GM23338 (cell line): ENCODE measurements around the gene STON1. TPM values are rescaled to one million over a fixed set of nuclear protein-coding genes. Genes with fewer than 3 reads are reported as not detected.

Experiments used
- ATAC-seq: fragments of 200-7000 bp; cut with Tn5 transposase; 3 replicates; pipeline ENCODE4 v1.9.1; 2020
- DNase-seq: peaks from one replicate; pipeline ENCODE4 v3.0.0-alpha.2; 2015; ENCODE audit warnings: low spot score
- H2AFZ ChIP-seq: fragments of 200-600 bp; sonication (generic); 2 replicates; pipeline ENCODE4 v1.8.0; 2016; ENCODE audit warnings: antibody characterized with exemption, mild to moderate bottlenecking, moderate library complexity
- H3F3A ChIP-seq: fragments of 200-600 bp; sonication (generic); replicated peaks from 2 replicates; pipeline ENCODE4 v1.8.0; 2017; ENCODE audit warnings: antibody characterized with exemption, mixed run types, low read depth
- H3K27ac ChIP-seq: fragments of 200-600 bp; sonication (generic); 2 replicates; pipeline ENCODE4 v1.6.1; 2016; ENCODE audit warnings: low read depth
- H3K27me3 ChIP-seq: fragments of 200-600 bp; sonication (generic); 2 replicates; pipeline ENCODE4 v1.8.0; 2016; ENCODE audit warnings: mild to moderate bottlenecking, mixed run types, moderate library complexity; ENCODE audit not compliant: insufficient read depth
- H3K36me3 ChIP-seq: fragments of 200-600 bp; sonication (generic); 2 replicates; pipeline ENCODE4 v1.8.0; 2016; ENCODE audit warnings: mild to moderate bottlenecking; ENCODE audit not compliant: insufficient read depth
- H3K4me1 ChIP-seq: fragments of 200-600 bp; sonication (generic); 2 replicates; pipeline ENCODE4 v1.8.0; 2016; ENCODE audit warnings: mild to moderate bottlenecking, moderate library complexity; ENCODE audit not compliant: insufficient read depth
- H3K4me2 ChIP-seq: fragments of 200-600 bp; sonication (generic); 2 replicates; pipeline ENCODE4 v1.7.1; 2017; ENCODE audit warnings: mixed run types
- H3K4me3 ChIP-seq: fragments of 200-600 bp; sonication (generic); 2 replicates; pipeline ENCODE4 v1.6.1; 2016; ENCODE audit warnings: mixed run types
- H3K79me2 ChIP-seq: fragments of 200-600 bp; sonication (generic); replicated peaks from 2 replicates; pipeline ENCODE4 v1.8.0; 2017; ENCODE audit warnings: mild to moderate bottlenecking; ENCODE audit not compliant: insufficient read depth
- H3K9me2 ChIP-seq: fragments of 200-600 bp; sonication (generic); 2 replicates; pipeline ENCODE4 v1.8.0; 2017; ENCODE audit not compliant: insufficient read depth
- H4K20me1 ChIP-seq: fragments of 200-600 bp; sonication (generic); replicated peaks from 2 replicates; pipeline ENCODE4 v1.8.0; 2017; ENCODE audit warnings: mild to moderate bottlenecking; ENCODE audit not compliant: insufficient read depth
- H3K27ac Mint-ChIP-seq: 2 replicates; pipeline ENCODE4 v1.8.0; 2020; ENCODE audit warnings: inconsistent platforms, mild to moderate bottlenecking, moderate library complexity, mixed read lengths
- H3K27me3 Mint-ChIP-seq: 3 replicates; pipeline ENCODE4 v1.8.0; 2022; ENCODE audit warnings: low read depth, mild to moderate bottlenecking, moderate library complexity, mixed read lengths, inconsistent platforms; ENCODE audit not compliant: insufficient read depth, poor library complexity
- H3K36me3 Mint-ChIP-seq: 3 replicates; pipeline ENCODE4 v1.8.0; 2021; ENCODE audit warnings: low read depth, mild to moderate bottlenecking, inconsistent platforms, moderate library complexity, mixed read lengths
- H3K4me1 Mint-ChIP-seq: 3 replicates; pipeline ENCODE4 v1.8.0; 2020; ENCODE audit warnings: mild to moderate bottlenecking, inconsistent platforms, mixed read lengths
- H3K4me3 Mint-ChIP-seq: 3 replicates; pipeline ENCODE4 v1.8.0; 2021; ENCODE audit warnings: moderate library complexity, mild to moderate bottlenecking, inconsistent platforms, mixed read lengths
- H3K9me3 Mint-ChIP-seq: 3 replicates; pipeline ENCODE4 v1.8.0; 2020; ENCODE audit warnings: moderate library complexity, mild to moderate bottlenecking, inconsistent platforms, mixed read lengths
- ETS1 ChIP-seq: IDR thresholded peaks from 2 replicates; pipeline ENCODE4 v1.6.1; 2016; ENCODE audit warnings: antibody characterized with exemption
- EZH2 ChIP-seq: fragments of 200-600 bp; sonication (generic); IDR thresholded peaks from one replicate; pipeline ENCODE4 v1.8.0; 2017; ENCODE audit warnings: antibody characterized with exemption, mild to moderate bottlenecking, low read depth; ENCODE audit not compliant: unreplicated experiment
- EZH2phosphoT487 ChIP-seq: fragments of 200-600 bp; sonication (generic); IDR thresholded peaks from one replicate; pipeline ENCODE4 v1.8.1; 2018; ENCODE audit warnings: antibody characterized with exemption; ENCODE audit not compliant: unreplicated experiment
- NANOG ChIP-seq: IDR thresholded peaks from 2 replicates; pipeline ENCODE4 v1.6.1; 2016; ENCODE audit warnings: antibody characterized with exemption, borderline replicate concordance
- POLR2AphosphoS5 ChIP-seq: IDR thresholded peaks from 2 replicates; pipeline ENCODE4 v1.6.1; 2016; ENCODE audit warnings: antibody characterized with exemption, low read depth
- REST ChIP-seq: IDR thresholded peaks from one replicate; pipeline ENCODE4 v1.6.1; 2018; ENCODE audit warnings: antibody characterized with exemption; ENCODE audit not compliant: unreplicated experiment
- ZNF114 ChIP-seq: fragments of 250-450 bp; sonication (Bioruptor Pico); IDR thresholded peaks from 2 replicates; pipeline ENCODE4 v1.5.0; 2020; ENCODE audit warnings: mild to moderate bottlenecking, moderate library complexity
- ZNF462 ChIP-seq: fragments of 250-450 bp; sonication (Bioruptor Pico); IDR thresholded peaks from 2 replicates; pipeline ENCODE4 v1.5.0; 2020; ENCODE audit warnings: mild to moderate bottlenecking, moderate library complexity
- polyA plus RNA-seq: library from polyadenylated mRNA; unstranded; fragments of >200 nt; fragmentation: Nextera tagmentation; extraction: Ambion mirVana; gene quantifications from 2 replicates; pipeline ENCODE4 v1.2.1, GENCODE V29; 2016
- total RNA-seq: library from RNA; depleted of rRNA; stranded (reverse); fragments of >200 nt; shearing (Covaris generic); gene quantifications from 2 replicates; pipeline ENCODE4 v1.2.3, GENCODE V29; 2014

Gene STON1
- total and polyA plus RNA-seq, 2 experiments from 2014 or later = 5.4 to 14.4 TPM

GRCh38 chr2:48548840-48549239 is 18.9 kb downstream of the STON1 start (continued):
- no peak for TF ChIP-seq EZH2
- TF ChIP-seq EZH2phosphoT487 = no peak
- no peak for TF ChIP-seq ZNF462 (CRISPR knock-in tag)

GRCh38 chr2:48549972-48550371 is 20.0 kb downstream of the STON1 start:
- Histone ChIP-seq H3K79me2 (no peaks in the 10 kb centered on the region), H3K27ac (no peak overlapping the region), H3K4me3 (no peak overlapping the region), H4K20me1 (no peaks in the 10 kb centered on the region), H3K4me1 (0 out of 2 replicates have a peak, but pooled peaks cover 3% of the 10 kb centered on the region), H2AFZ (no peak overlapping the region), H3K27me3 (no peaks in the 10 kb centered on the region), H3K9me2 (no peaks in the 10 kb centered on the region), H3K4me2 (no peak overlapping the region), H3F3A (no peaks in the 10 kb centered on the region), H3K36me3 (no peaks in the 10 kb centered on the region)
- DNase-seq = no peak
- H3K27ac Mint-ChIP-seq = no peak overlapping the region
- peaks cover 18% of the 10 kb centered on the region for H3K36me3 Mint-ChIP-seq
- peaks cover 20% of the 10 kb centered on the region for H3K4me1 Mint-ChIP-seq
- H3K9me3 Mint-ChIP-seq = peaks cover 20% of the 10 kb centered on the region
- no peak overlapping the region for H3K4me3 Mint-ChIP-seq
- H3K27me3 Mint-ChIP-seq = peaks cover 3% of the 10 kb centered on the region
- no peak for ATAC-seq
- TF ChIP-seq NANOG (no peak), POLR2AphosphoS5 (no peak), ZNF114 (CRISPR knock-in tag) (no peak), ETS1 (no peak), EZH2 (no peak), REST (no peak)
